GM18858 (cell line): ENCODE results near the gene HABP4.

Source experiments
- ATAC-seq: cut with Tn5 transposase; IDR thresholded peaks from one replicate; pipeline ENCODE4 v1.9.1; 2021; ENCODE audit not compliant: unreplicated experiment

Gene HABP4

GRCh38 chr9:96435345-96435744 is 14.6 kb upstream of the HABP4 start:
- ATAC-seq, result no peak

- no peak for ATAC-seq
Measured at GRCh38 chr9:96436063-96436455, 13.9 kb upstream of the HABP4 start.

DNA sequence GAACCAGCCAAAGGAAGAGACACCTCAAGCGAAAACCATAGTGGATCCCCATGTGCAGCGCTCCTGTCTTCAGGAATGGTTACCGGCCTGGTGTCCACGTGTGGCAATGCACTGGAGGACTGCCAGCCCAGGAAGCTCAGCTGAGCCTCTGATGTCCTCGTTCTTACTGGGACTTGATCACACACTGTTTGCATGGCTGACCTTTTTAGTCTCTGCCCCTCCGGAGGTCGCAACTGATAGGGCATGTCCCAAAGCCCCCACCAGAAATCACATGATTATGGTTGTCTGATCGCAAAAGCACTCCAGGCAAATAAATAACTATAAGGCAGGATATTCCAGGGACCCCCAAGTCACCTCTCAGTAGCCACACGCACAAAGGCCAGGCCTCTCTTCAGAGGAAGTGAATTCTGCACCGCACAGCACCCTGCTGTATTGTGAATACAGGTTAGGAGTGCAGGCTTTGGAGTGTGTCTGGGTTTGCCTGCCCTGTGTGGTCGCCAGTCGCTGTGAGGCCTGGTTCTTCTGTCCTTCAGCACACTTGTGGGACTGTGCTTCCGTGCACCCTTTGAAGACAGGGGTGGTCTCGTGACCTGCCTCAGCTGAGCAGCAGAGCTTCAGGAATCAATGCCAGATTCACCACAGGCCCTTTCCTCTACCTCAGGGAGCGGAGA is 13.4 kb upstream of the HABP4 start:
- no peak for ATAC-seq

DNA sequence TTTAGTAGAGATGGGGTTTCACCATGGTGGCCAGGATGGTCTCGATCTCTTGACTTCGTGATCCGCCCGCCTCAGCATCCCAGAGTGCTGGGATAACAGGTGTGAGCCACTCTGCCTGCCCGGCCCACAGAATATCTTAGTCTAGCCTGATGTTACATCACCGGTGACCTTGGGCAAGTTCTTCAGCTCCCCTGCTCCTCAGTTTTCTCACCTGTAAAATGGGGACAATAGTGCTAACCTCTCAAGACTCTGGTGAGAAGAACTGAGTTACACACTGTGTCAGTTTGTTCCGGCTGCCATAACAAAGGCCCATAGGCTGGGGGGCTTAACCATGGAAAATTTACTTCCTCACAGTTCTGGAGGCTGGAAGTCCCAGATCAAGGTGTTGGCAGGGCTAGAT is 12.5 kb upstream of the HABP4 start:
- no peak for ATAC-seq

DNA sequence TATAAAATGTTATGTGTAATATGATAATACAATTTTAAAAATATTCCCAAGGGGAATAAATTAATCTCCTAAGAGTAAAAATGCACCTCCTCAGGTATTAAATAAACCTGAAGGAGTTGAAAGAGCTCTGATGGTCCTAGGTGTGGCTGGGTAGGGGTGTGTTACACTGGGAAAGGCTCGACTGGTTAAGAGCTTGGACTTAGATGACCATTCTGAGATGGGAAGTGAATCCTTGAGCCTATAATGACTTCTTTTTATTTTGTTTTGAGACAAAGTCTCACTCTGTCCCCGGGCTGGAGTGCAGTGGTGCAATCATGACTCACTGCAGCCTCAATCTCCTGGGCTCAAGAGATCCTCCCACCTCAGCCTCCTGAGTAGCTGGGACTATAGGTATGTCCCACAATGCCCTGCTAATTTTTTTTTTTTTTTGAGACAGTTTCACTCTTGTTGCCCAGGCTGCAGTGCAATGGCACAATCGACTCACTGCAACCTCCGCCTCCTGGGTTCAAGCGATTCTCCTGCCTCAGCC is 9.2 kb upstream of the HABP4 start:
- ATAC-seq, result no peak

- no peak for ATAC-seq
Measured at GRCh38 chr9:96441798-96442445, 8.0 kb upstream of the HABP4 start.

- ATAC-seq, result no peak
Measured at GRCh38 chr9:96442491-96442890, 7.5 kb upstream of the HABP4 start.

DNA sequence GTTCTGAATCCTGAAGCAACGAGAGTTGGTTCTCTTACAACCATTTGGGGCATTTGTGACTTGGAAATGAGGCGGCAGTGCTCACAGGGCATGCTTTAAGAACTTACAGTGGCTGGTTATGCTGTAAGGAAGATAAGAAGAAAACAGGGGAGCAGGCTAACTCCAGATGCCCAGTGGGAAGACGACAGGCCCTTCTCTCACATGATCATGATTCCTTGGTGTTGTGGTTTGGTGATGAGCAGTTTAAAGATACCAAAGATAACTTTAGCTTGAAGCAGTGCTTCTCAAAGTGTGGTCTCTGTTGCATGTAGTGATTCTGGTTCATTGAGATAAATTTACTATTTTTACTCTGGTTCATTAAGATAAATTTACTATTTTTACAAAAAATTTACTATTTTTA is 2.6 kb upstream of the HABP4 start:
- ATAC-seq, result no peak

GRCh38 chr9:96448546-96449170 is 1.3 kb upstream of the HABP4 start:
- no peak for ATAC-seq

- peak; percentile 7 for ATAC-seq
Measured at GRCh38 chr9:96449523-96449844, 485 bp upstream of the HABP4 start.

DNA sequence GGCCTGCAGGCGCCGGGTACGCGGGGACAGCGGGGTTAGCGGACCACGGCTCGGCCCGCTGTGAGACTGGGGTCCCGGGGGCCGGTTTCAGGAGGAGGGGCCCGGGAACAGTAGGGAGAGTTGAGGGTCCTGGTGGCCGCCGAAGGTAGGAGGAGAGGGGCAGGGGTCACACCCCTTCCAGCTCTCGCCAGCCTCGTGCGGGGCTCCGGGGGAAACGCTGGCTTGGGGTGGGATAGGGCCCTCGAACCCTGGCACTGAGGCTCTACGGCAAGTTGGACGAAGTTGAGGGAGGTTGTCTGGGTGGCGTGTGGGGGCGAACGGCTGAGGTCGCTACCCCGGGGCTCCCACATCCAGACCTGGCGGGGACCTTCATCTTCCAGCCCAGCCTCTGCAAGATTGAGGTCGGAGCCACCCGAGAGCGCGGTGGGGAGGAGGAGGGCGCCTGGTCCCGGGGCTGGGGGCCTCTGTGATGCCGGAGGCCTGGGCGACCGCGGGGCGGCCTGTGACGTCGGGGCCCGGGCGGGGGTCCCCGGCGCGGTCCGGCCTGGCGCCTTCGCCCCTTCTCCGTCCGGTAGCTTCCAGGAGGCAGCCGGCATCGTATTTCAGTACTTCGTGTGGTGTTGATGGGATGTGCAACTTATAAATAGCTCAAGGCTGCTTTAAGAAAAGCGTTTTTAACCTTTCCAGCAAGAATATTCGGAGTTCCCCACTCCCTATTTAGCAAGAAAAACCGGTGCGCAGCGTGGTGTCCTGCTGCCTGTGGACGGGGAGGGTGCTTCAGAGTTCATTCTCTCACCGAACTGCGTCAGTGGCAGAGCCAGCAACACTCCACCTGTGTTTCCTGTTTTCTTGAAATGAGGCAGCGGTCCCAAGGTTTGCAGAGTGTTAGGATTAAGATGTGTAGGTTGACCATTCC is 902 bp downstream of the HABP4 start:
- no peak for ATAC-seq

DNA sequence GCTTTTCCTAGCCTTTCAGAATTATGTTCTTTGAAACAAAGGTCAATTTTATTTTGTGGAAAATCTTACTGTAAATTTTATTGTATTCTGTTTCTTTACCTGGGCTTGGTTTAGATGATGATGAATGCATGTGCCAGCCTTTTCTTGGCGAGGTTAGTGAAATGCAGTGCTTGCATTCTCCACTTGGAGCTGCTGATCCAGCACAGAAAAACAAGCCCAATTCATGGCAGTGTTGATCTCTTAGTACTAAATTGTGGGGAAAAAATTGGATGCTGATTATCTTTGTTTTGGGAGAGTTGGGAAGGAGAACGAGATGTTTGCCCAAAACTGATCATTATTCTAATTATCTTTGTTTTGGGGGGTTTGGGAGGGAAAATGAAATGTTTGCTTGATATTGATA is 3.7 kb downstream of the HABP4 start:
- no peak for ATAC-seq

DNA sequence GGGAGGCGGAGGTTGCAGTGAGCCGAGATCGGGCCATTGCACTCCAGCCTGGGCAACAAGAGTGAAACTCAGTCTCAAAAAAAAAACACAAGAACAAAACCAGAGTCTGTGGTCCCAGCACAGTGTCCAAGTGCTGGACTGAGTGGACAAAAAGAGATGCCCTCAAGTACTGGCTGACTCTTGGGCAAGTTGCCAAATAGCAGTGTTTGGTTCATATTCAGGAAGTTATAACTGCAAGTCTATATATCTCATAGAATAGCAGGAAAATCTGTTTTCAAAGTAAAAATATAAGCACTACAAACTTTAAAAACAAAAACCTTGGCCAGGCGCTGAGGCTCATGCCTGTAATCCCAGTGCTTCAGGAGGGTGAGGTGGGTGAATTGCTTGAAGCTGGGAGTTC is 7.3 kb downstream of the HABP4 start:
- ATAC-seq, result no peak

DNA sequence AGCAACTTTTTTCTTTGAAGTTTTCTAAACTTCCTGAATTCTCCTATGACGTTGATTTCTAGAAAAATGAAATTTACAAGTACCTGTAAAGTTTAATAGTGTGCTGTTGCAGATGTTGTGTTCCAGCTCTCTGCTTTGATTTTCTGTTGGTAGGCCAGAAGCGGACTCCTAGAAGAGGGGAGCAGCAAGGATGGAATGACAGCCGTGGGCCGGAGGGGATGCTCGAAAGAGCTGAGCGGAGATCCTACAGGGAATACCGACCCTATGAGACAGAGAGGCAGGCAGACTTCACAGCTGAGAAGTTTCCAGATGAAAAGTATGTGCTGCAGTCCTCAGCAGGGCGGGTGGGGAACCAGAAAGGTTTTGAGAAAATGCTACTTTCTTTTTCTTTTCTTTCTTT is 8.3 kb downstream of the HABP4 start:
- ATAC-seq, result no peak

DNA sequence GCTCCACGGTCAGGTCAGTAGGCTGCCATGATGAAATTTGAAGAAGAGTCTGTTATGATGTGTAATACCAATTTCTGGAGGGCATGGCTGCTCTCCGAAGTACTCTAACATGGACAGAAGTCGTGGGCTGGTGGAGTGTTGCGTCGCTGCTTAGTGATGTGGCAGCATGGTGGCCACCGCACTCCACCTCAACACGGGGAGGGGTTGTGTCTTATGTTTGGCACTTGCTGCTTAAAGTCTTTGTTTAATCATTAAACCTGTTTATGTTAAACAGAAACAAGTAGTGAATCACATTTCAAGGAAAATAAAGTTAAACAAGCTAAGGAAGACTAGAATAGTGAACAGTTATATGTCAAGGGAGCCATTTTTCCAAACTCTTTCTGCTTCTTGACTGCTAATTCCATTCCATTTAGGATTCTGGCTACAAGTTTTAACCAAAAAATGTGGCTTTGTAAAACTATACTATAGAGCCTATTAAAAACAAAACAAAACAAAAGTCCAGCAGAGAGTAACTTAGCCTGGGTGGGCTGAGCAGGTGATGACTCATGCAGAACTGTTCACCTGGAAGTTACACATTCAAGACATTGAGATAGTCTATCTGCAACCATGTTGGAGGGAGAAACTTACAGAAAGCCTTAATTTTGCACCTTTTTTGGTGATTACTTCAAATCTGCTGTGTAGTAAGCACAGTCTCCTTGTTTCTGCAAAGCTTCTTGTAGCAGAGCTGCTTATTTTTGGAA is 9.5 kb downstream of the HABP4 start:
- ATAC-seq, result no peak

GRCh38 chr9:96460470-96460869 is 10.5 kb downstream of the HABP4 start:
- ATAC-seq, result no peak

DNA sequence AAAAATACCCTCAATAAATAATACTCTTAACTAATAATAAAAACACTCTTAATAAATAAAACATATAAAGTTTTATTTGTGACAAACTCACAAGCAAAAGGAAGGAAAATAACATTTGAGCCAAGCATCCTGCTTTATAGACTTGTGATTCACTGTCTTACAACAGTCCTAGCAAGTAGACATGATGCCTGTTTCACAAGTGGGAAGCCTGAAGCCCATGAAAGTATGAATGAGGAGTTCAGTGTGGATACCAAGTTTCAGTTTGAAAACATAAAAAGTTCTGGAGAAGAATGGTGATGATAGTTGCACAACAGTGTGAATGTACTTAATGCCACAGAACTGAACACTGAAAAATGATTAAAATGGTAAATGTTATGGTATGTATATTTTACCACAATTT is 10.9 kb downstream of the HABP4 start:
- no peak for ATAC-seq

DNA sequence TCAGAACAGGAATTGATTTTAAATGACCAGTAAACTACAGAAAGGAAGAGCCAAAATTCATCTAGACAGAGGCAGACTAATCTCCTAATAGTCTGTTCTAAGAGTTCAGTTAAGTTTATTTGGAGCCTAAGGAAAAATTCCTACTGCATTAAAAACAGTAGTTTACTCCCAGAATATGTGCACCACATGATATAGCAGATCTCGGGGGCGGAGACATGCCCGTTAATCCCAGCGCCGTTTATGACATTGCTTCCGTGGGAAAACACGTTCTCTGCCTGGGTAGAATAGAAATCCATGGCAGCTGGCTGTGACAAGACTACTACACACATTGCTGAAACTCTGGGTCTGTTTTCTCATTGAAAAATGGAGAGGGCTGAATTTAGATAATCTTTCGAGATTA is 11.4 kb downstream of the HABP4 start:
- ATAC-seq, result no peak

DNA sequence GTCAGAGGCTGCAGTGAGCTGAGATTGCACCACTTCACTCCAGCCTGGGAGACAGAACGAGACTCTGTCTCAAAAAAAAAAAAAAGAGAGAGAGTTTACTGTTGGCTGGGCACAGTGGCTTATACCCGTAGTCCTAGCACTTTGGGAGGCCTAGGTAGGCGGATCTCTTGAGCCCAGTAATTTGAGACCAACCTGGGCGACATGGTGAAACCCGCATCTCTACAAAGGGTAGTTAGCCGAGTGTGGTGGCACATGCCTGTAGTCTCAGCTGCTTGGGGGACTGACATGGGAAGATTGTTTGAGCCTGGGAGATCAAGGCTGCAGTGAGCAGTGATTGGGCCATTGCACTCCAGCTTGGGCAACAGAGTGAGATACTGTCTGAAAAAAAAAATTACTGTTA is 12.6 kb downstream of the HABP4 start:
- no peak for ATAC-seq

GRCh38 chr9:96464426-96464825 is 14.5 kb downstream of the HABP4 start:
- ATAC-seq, result no peak

GRCh38 chr9:96467784-96468183 is 17.8 kb downstream of the HABP4 start:
- no peak for ATAC-seq
